Vagina (tissue), 2 donors: ENCODE results near the gene PFDN5. TPM values are rescaled to one million over a fixed set of nuclear protein-coding genes. Genes with fewer than 3 reads are reported as not detected.
"Not testable (repeated sequence)": the region's sequence is repeated elsewhere in the genome, so short reads cannot be mapped to it uniquely, and the experiment has no call there.

Experiments used
- DNase-seq, 2 donors: peaks; one replicate each; pipeline ENCODE4 v3.0.0-alpha.2; 2017; ENCODE audit errors: extremely low spot score in 2 of 2
- H3K27ac ChIP-seq: fragments of 200-600 bp; sonication (generic); one replicate; pipeline ENCODE4 v1.5.1; 2019
- H3K27me3 ChIP-seq: fragments of 200-600 bp; sonication (generic); one replicate; pipeline ENCODE4 v1.5.1; 2019
- H3K36me3 ChIP-seq, 2 donors: fragments of 200-600 bp; sonication (generic); one replicate each; pipeline ENCODE4 v1.5.1; 2017 to 2019
- H3K4me1 ChIP-seq: fragments of 200-600 bp; sonication (generic); one replicate; pipeline ENCODE4 v1.5.1; 2019
- H3K4me3 ChIP-seq, 2 donors: fragments of 200-600 bp; sonication (generic); 1 replicate in 1 of 2; 2 replicates in 1 of 2; pipeline ENCODE4 v1.5.1; 2016 to 2019
- H3K9me3 ChIP-seq: fragments of 200-600 bp; sonication (generic); one replicate; pipeline ENCODE4 v1.5.1; 2019
- POLR2A ChIP-seq, 2 donors: fragments of 450-650 bp; IDR thresholded peaks; one replicate each; pipeline ENCODE4 v1.6.1; 2017; ENCODE audit warnings: antibody characterized with exemption in 2 of 2, mild to moderate bottlenecking in 2 of 2, moderate library complexity in 2 of 2
- POLR2AphosphoS5 ChIP-seq, 2 donors: sonication (generic); formaldehyde crosslinking; IDR thresholded peaks; one replicate each; pipeline ENCODE4 v1.9.0; 2017; ENCODE audit warnings: antibody characterized with exemption in 2 of 2, mild to moderate bottlenecking in 2 of 2, low read depth in 1 of 2; ENCODE audit not compliant: insufficient read depth in 1 of 2
- intact Hi-C: fragments of 100-400 bp; cut with DNase I; formaldehyde crosslinking; loops from one replicate; pipeline ENCODE4 v1.15.1; 2023
- total RNA-seq: library from RNA; depleted of rRNA; stranded (reverse); fragments of >200 nt; gene quantifications from one replicate; pipeline ENCODE4 v1.2.3, GENCODE V29; 2016
- TF ChIP-seq, protein P1 (sequence below), 3 experiments: fragments of 450-650 bp in 2 of 3; fragments of 200-600 bp in 1 of 3; sonication (generic) in 1 of 3; IDR thresholded peaks; one replicate each; pipeline ENCODE4 v1.5.1; 2017 to 2019; ENCODE audit warnings: antibody characterized with exemption in 3 of 3, mild to moderate bottlenecking in 2 of 3, moderate library complexity in 2 of 3

Gene PFDN5
- total RNA-seq, 1 donor from 2014 or later = 673 TPM

- Histone ChIP-seq H3K4me3 (peak overlapping the region; percentile 82 to 92), H3K4me1 (peaks cover 45% of the 10 kb centered on the region), H3K36me3 (peaks cover 0 to 12% of the 10 kb centered on the region in 2 donors), H3K9me3 (no peaks in the 10 kb centered on the region), H3K27ac (peak overlapping the region; percentile 86), H3K27me3 (no peaks in the 10 kb centered on the region)
- intact Hi-C loops = no loop called here
- TF ChIP-seq POLR2A (IDR thresholded peaks at IDR 0.05) (no peak), POLR2AphosphoS5 (IDR thresholded peaks at IDR 0.05; ENCODE audit: insufficient read depth in 1 of 2, low read depth in 1 of 2) (no peak)
- TF ChIP-seq, protein P1, sequence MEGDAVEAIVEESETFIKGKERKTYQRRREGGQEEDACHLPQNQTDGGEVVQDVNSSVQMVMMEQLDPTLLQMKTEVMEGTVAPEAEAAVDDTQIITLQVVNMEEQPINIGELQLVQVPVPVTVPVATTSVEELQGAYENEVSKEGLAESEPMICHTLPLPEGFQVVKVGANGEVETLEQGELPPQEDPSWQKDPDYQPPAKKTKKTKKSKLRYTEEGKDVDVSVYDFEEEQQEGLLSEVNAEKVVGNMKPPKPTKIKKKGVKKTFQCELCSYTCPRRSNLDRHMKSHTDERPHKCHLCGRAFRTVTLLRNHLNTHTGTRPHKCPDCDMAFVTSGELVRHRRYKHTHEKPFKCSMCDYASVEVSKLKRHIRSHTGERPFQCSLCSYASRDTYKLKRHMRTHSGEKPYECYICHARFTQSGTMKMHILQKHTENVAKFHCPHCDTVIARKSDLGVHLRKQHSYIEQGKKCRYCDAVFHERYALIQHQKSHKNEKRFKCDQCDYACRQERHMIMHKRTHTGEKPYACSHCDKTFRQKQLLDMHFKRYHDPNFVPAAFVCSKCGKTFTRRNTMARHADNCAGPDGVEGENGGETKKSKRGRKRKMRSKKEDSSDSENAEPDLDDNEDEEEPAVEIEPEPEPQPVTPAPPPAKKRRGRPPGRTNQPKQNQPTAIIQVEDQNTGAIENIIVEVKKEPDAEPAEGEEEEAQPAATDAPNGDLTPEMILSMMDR (IDR thresholded peaks at IDR 0.05) = no peak
- no peak for DNase-seq
Observed at GRCh38 chr12:53295891-53296219, 513 bp downstream of the PFDN5 start.

GRCh38 chr12:53297106-53297505 is 1.8 kb downstream of the PFDN5 start:
- intact Hi-C loops, H3K9me3 ChIP-seq, H3K4me3 ChIP-seq, H3K27me3 ChIP-seq, DNase-seq: not testable (repeated sequence)
- H3K4me1 ChIP-seq = peaks cover 51% of the 10 kb centered on the region
- H3K27ac ChIP-seq = peak overlapping the region; percentile 86
- peaks cover 0 to 17% of the 10 kb centered on the region in 2 donors for H3K36me3 ChIP-seq

DNA sequence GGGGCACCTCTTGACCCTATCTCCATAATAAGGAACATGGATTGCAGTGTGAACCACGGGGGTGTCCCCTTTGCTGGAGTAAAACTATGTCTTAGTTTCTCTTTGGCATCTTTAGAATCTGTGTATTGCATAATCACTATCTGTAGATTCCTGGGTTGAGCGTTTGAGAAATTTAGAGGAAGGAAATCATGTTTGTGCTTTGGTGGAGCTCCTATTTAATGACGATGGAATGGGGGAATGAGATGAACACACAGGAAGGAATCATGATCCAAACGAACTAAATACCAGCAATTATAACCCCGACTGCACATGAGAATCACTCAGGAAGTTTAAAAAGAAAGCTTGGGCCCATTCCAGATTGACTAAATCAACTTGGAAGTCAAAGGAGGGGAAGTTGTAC is 2.8 kb downstream of the PFDN5 start:
- no peaks in the 10 kb centered on the region for H3K27me3 ChIP-seq
- H3K9me3 ChIP-seq = no peaks in the 10 kb centered on the region
- intact Hi-C loops = no loop called here
- TF ChIP-seq, protein P1 (IDR thresholded peaks at IDR 0.05) = no peak
- no peak overlapping the region for H3K27ac ChIP-seq
- H3K4me1 ChIP-seq = peaks cover 54% of the 10 kb centered on the region
- no peak overlapping the region for H3K4me3 ChIP-seq
- H3K36me3 ChIP-seq = peaks cover 0 to 27% of the 10 kb centered on the region in 2 donors
- DNase-seq = no peak

DNA sequence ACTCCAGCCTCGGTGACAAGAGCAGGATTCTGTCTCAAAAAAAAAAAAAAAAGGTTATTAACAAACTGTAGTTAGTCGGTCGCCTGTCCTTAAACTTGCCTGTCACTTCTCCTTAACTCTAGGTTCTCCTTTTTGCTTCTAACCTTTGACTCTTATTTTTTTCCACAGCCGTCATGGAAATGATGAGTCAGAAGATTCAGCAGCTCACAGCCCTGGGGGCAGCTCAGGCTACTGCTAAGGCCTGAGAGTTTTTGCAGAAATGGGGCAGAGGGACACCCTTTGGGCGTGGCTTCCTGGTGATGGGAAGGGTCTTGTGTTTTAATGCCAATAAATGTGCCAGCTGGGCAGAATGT is 3.7 kb downstream of the PFDN5 start:
- no peaks in the 10 kb centered on the region for H3K27me3 ChIP-seq
- peak overlapping the region; percentile 62 to 66 for H3K4me3 ChIP-seq
- no peak for DNase-seq
- H3K27ac ChIP-seq = peak overlapping the region; percentile 65
- intact Hi-C loops = no loop called here
- TF ChIP-seq POLR2A (IDR thresholded peaks at IDR 0.05) (no peak), POLR2AphosphoS5 (IDR thresholded peaks at IDR 0.05; ENCODE audit: insufficient read depth in 1 of 2, low read depth in 1 of 2) (no peak)
- peaks cover 0 to 32% of the 10 kb centered on the region in 2 donors for H3K36me3 ChIP-seq
- H3K4me1 ChIP-seq = peaks cover 54% of the 10 kb centered on the region
- no peaks in the 10 kb centered on the region for H3K9me3 ChIP-seq

DNA sequence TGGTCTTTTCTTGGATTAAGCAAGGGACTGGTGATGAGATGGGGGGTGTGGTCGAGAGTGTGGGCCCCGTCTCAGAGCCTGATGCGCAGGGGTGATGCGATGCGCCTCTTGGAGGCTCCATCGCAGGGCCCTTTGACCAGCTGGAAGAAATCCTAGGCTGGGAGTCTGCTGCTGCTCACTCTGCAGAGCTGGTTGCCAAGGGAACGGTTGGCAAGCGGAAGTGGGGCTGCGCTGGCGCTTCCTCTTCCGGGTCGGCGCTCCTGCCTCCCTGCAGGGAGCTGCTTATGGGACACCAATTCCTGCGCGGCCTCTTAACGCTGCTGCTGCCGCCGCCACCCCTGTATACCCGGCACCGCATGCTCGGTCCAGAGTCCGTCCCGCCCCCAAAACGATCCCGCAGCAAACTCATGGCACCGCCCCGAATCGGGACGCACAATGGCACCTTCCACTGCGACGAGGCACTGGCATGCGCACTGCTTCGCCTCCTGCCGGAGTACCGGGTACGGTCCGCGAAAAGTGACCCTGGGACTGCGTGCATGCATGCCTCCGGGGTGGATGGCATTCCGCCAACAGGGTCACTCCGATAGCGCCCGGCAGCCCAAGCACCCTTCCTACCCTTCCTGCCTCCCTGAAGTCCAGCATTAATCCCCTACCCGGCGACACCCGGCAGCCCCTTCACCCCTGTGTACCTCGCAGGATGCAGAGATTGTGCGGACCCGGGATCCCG is 4.3 kb downstream of the PFDN5 start, which contains the start of gene MYG1:
Gene MYG1 (plus strand): TSS at position 242 of the 727 bp plus-strand sequence. CDS start 43 bp downstream, at position 285.
- Histone ChIP-seq H3K4me3 (peak within 1 kb of the TSS; percentile 62 to 66), H3K27ac (peak within 1 kb of the TSS; percentile 65), H3K9me3 (no peaks in the 10 kb centered on the region), H3K4me1 (peaks cover 52% of the 10 kb centered on the region), H3K27me3 (no peaks in the 10 kb centered on the region), H3K36me3 (peaks cover 0 to 32% of the 10 kb centered on the region in 2 donors)
- intact Hi-C loops = no loop called here
- TF ChIP-seq, protein P1 (IDR thresholded peaks at IDR 0.05) = peak in 1 of 3 experiments; percentile 1
- no peak for TF ChIP-seq POLR2A (IDR thresholded peaks at IDR 0.05)
- peak; percentile 66 to 81 for TF ChIP-seq POLR2AphosphoS5 (IDR thresholded peaks at IDR 0.05; ENCODE audit: insufficient read depth in 1 of 2, low read depth in 1 of 2)
- no peak for DNase-seq

- Histone ChIP-seq H3K27ac (peak overlapping the region; percentile 65), H3K4me3 (peak overlapping the region; percentile 62 to 66), H3K27me3 (no peaks in the 10 kb centered on the region), H3K4me1 (peaks cover 47% of the 10 kb centered on the region), H3K9me3 (no peaks in the 10 kb centered on the region), H3K36me3 (peaks cover 0 to 34% of the 10 kb centered on the region in 2 donors)
- intact Hi-C loops = no loop called here
- no peak for TF ChIP-seq POLR2A (IDR thresholded peaks at IDR 0.05)
- TF ChIP-seq, protein P1 (IDR thresholded peaks at IDR 0.05) = no peak
- TF ChIP-seq POLR2AphosphoS5 (IDR thresholded peaks at IDR 0.05; ENCODE audit: insufficient read depth in 1 of 2, low read depth in 1 of 2) = no peak
- DNase-seq = no peak
Observed at GRCh38 chr12:53300187-53300586, 4.8 kb downstream of the PFDN5 start.
